ENCODE measurements around the gene KCNQ4.
A peak's percentile ranks its signal among the peaks of the same experiment; 100 is the strongest.

Gene KCNQ4

GRCh38 chr1:40780678-40781607 is 2.6 kb upstream of the KCNQ4 start:
- H3K18ac ChIP-seq (ENCODE audit: low read length): no peak overlapping the region
- H2AK5ac ChIP-seq (ENCODE audit: low read depth, low read length): peak overlapping the region; percentile 7
- H3K79me1 ChIP-seq (ENCODE audit: low read depth, low read length): no peaks in the 10 kb centered on the region
- no peak overlapping the region for H4K91ac ChIP-seq (ENCODE audit: low read depth, low read length, poor library complexity)
- H3K27ac ChIP-seq (replicated peaks; ENCODE audit: low read length): no peak overlapping the region
- no peak overlapping the region for H3K14ac ChIP-seq (ENCODE audit: low read length)
- H3K36me3 ChIP-seq (replicated peaks in 1 of 2; ENCODE audit: control insufficient read depth in 2 of 2, insufficient read depth in 2 of 2, low read length in 2 of 2): peaks cover 2 to 7% of the 10 kb centered on the region in 2 donors
- no peak overlapping the region for H2BK15ac ChIP-seq (ENCODE audit: low read length)
- no peak overlapping the region for H2BK12ac ChIP-seq (ENCODE audit: low read length)
- H2BK120ac ChIP-seq (ENCODE audit: low read depth, low read length): no peak overlapping the region
- peaks cover 0 to 43% (median 17%) of the 10 kb centered on the region in 3 experiments for H3K27me3 ChIP-seq (ENCODE audit: control insufficient read depth in 3 of 3, insufficient read depth in 3 of 3, low read depth in 1 of 3, low read length in 3 of 3)
- no peak overlapping the region for H3K4ac ChIP-seq (ENCODE audit: low read length)
- no CpG with 5 or more reads among the region's 11 CpGs for WGBS, 2 donors (ENCODE audit: extremely low coverage in 2 of 2, insufficient read length in 2 of 2, insufficient replicate concordance in 1 of 2)
- peaks cover 20% of the 10 kb centered on the region in 2 donors for H3K4me1 ChIP-seq (ENCODE audit: control insufficient read depth in 2 of 2, insufficient read depth in 1 of 2, low read depth in 1 of 2, low read length in 2 of 2)
- H3K23ac ChIP-seq (ENCODE audit: low read depth, low read length, poor library complexity): no peak overlapping the region
- H4K8ac ChIP-seq (ENCODE audit: low read depth, low read length): no peak overlapping the region
- H3K4me3 ChIP-seq (ENCODE audit: low read length in 2 of 2): no peak overlapping the region
- no peak overlapping the region for H3K4me2 ChIP-seq (ENCODE audit: insufficient read depth, low read length, poor library complexity, severe bottlenecking)
- H2BK5ac ChIP-seq (ENCODE audit: low read length): no peak overlapping the region
- no peak for DNase-seq (ENCODE audit: low spot score)
- no peak overlapping the region for H2AFZ ChIP-seq (ENCODE audit: low read length)
- no peak overlapping the region for H3K9ac ChIP-seq (ENCODE audit: low read depth, low read length, poor library complexity)
- peaks cover 5 to 15% of the 10 kb centered on the region in 2 donors for H3K9me3 ChIP-seq (replicated peaks in 1 of 2; ENCODE audit: control insufficient read depth in 2 of 2, insufficient read depth in 1 of 2, low read depth in 1 of 2, low read length in 2 of 2)

GRCh38 chr1:40781608-40781971 is 2.0 kb upstream of the KCNQ4 start:
- Histone ChIP-seq H2BK15ac (ENCODE audit: low read length) (no peak overlapping the region), H3K79me1 (ENCODE audit: low read depth, low read length) (no peaks in the 10 kb centered on the region), H2BK5ac (ENCODE audit: low read length) (no peak overlapping the region), H3K9me3 (replicated peaks in 1 of 2; ENCODE audit: control insufficient read depth in 2 of 2, insufficient read depth in 1 of 2, low read depth in 1 of 2, low read length in 2 of 2) (peaks cover 2 to 10% of the 10 kb centered on the region in 2 donors), H3K14ac (ENCODE audit: low read length) (no peak overlapping the region), H2BK120ac (ENCODE audit: low read depth, low read length) (no peak overlapping the region), H4K8ac (ENCODE audit: low read depth, low read length) (no peak overlapping the region), H3K4me1 (ENCODE audit: control insufficient read depth in 2 of 2, insufficient read depth in 1 of 2, low read depth in 1 of 2, low read length in 2 of 2) (peaks cover 20% of the 10 kb centered on the region in 2 donors), H3K18ac (ENCODE audit: low read length) (no peak overlapping the region), H3K4ac (ENCODE audit: low read length) (no peak overlapping the region), H3K4me2 (ENCODE audit: insufficient read depth, low read length, poor library complexity, severe bottlenecking) (no peak overlapping the region), H4K91ac (ENCODE audit: low read depth, low read length, poor library complexity) (no peak overlapping the region), H3K4me3 (ENCODE audit: low read length in 2 of 2) (no peak overlapping the region), H3K9ac (ENCODE audit: low read depth, low read length, poor library complexity) (no peak overlapping the region), H2AK5ac (ENCODE audit: low read depth, low read length) (peak overlapping the region; percentile 85), H3K36me3 (replicated peaks in 1 of 2; ENCODE audit: control insufficient read depth in 2 of 2, insufficient read depth in 2 of 2, low read length in 2 of 2) (peaks cover 0 to 4% of the 10 kb centered on the region in 2 donors), H2AFZ (ENCODE audit: low read length) (no peak overlapping the region), H2BK12ac (ENCODE audit: low read length) (no peak overlapping the region), H3K27me3 (ENCODE audit: control insufficient read depth in 3 of 3, insufficient read depth in 3 of 3, low read depth in 1 of 3, low read length in 3 of 3) (peaks cover 0 to 48% (median 17%) of the 10 kb centered on the region in 3 experiments), H3K27ac (replicated peaks; ENCODE audit: low read length) (no peak overlapping the region), H3K23ac (ENCODE audit: low read depth, low read length, poor library complexity) (no peak overlapping the region)
- no peak for DNase-seq (ENCODE audit: low spot score)
- WGBS, 2 donors (ENCODE audit: extremely low coverage in 2 of 2, insufficient read length in 2 of 2, insufficient replicate concordance in 1 of 2): no CpG with 5 or more reads among the region's 2 CpGs

DNA sequence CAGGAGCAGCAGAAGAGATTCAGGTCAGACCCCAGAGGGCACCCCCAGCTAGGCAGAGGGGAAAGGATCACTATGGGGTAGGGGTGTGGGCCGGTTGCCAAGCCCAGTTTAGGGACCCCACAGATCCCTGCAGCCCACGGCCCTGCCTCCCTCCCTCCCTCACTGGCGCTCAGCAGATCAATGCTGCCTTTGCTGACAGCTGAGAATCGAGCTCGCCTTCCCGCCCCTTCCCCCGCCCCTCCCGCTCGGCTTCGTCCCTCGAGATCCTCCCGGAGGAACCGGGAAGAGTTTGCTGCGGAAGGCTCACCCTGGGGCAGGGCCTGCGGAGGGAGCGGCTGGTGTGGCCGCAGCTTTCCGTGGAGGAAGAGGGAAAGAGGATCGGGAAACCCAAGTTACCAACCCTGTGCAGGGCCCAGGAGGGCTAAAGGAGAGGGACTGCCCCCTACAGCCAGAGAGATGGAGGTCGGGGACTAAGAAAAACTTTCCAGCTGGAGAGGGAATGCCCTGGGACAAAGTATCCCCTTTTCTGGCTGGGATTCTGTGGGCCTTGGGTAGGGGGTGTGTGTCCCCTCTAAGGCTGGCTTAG is 1.1 kb upstream of the KCNQ4 start:
- no peak for DNase-seq (ENCODE audit: low spot score)
- Histone ChIP-seq H2BK15ac (ENCODE audit: low read length) (peak overlapping the region; percentile 100), H3K4me1 (ENCODE audit: control insufficient read depth in 2 of 2, insufficient read depth in 1 of 2, low read depth in 1 of 2, low read length in 2 of 2) (peaks cover 20% of the 10 kb centered on the region in 2 donors), H2AK5ac (ENCODE audit: low read depth, low read length) (peak overlapping the region; percentile 85), H2BK120ac (ENCODE audit: low read depth, low read length) (peak overlapping the region; percentile 47), H3K9ac (ENCODE audit: low read depth, low read length, poor library complexity) (peak overlapping the region; percentile 67), H3K79me1 (ENCODE audit: low read depth, low read length) (no peaks in the 10 kb centered on the region), H2BK5ac (ENCODE audit: low read length) (peak overlapping the region; percentile 96), H3K4ac (ENCODE audit: low read length) (peak overlapping the region; percentile 38), H3K36me3 (replicated peaks in 1 of 2; ENCODE audit: control insufficient read depth in 2 of 2, insufficient read depth in 2 of 2, low read length in 2 of 2) (peaks cover 0 to 1% of the 10 kb centered on the region in 2 donors), H3K14ac (ENCODE audit: low read length) (no peak overlapping the region), H2BK12ac (ENCODE audit: low read length) (peak overlapping the region; percentile 30), H3K18ac (ENCODE audit: low read length) (peak overlapping the region; percentile 99), H3K4me3 (ENCODE audit: low read length in 2 of 2) (peak overlapping the region; percentile 43 to 47), H4K91ac (ENCODE audit: low read depth, low read length, poor library complexity) (no peak overlapping the region), H3K27ac (replicated peaks; ENCODE audit: low read length) (no peak overlapping the region), H3K9me3 (replicated peaks in 1 of 2; ENCODE audit: control insufficient read depth in 2 of 2, insufficient read depth in 1 of 2, low read depth in 1 of 2, low read length in 2 of 2) (peaks cover 1 to 2% of the 10 kb centered on the region in 2 donors), H2AFZ (ENCODE audit: low read length) (peak overlapping the region; percentile 87), H3K27me3 (ENCODE audit: control insufficient read depth in 3 of 3, insufficient read depth in 3 of 3, low read depth in 1 of 3, low read length in 3 of 3) (peaks cover 0 to 56% (median 17%) of the 10 kb centered on the region in 3 experiments), H4K8ac (ENCODE audit: low read depth, low read length) (peak overlapping the region; percentile 72), H3K23ac (ENCODE audit: low read depth, low read length, poor library complexity) (peak overlapping the region; percentile 58), H3K4me2 (ENCODE audit: insufficient read depth, low read length, poor library complexity, severe bottlenecking) (peak overlapping the region; percentile 78)
- WGBS, 2 donors (ENCODE audit: extremely low coverage in 2 of 2, insufficient read length in 2 of 2, insufficient replicate concordance in 1 of 2): no CpG with 5 or more reads among the region's 20 CpGs

Data from neuronal stem cell (in vitro differentiated cells).